Fibroblast of lung (primary cell): ENCODE measurements around the gene MSH3. TPM values are rescaled to one million over a fixed set of nuclear protein-coding genes. Genes with fewer than 3 reads are reported as not detected.

Source experiments
- DNase-seq, 2 donors: peaks; one replicate each; pipeline versions ENCODE4 v3.0.0 to v3.0.0-alpha.2; 2010; ENCODE audit warnings: low read depth in 2 of 2
- H2AFZ ChIP-seq: 2 replicates; pipeline ENCODE4 v1.5.1; 2012; ENCODE audit warnings: low read length, control low read depth, inconsistent platforms
- H3K27ac ChIP-seq: 2 replicates; pipeline ENCODE4 v1.5.1; 2011; ENCODE audit warnings: low read length, control low read depth; ENCODE audit not compliant: insufficient read depth
- H3K27me3 ChIP-seq: 2 replicates; pipeline ENCODE4 v1.5.1; 2011; ENCODE audit warnings: mild to moderate bottlenecking, low read length; ENCODE audit not compliant: control insufficient read depth, insufficient read depth
- H3K36me3 ChIP-seq: 2 replicates; pipeline ENCODE4 v1.5.1; 2011; ENCODE audit warnings: low read length; ENCODE audit not compliant: control insufficient read depth, insufficient read depth
- H3K4me1 ChIP-seq: 2 replicates; pipeline ENCODE4 v1.5.1; 2011; ENCODE audit warnings: low read length; ENCODE audit not compliant: control insufficient read depth, insufficient read depth; ENCODE audit errors: extremely low read depth
- H3K4me2 ChIP-seq: 2 replicates; pipeline ENCODE4 v1.5.1; 2011; ENCODE audit warnings: low read length, control low read depth; ENCODE audit not compliant: insufficient read depth; ENCODE audit errors: extremely low read depth
- H3K4me3 ChIP-seq, 4 experiments: fragments of 200-600 bp in 1 of 4; sonication (generic) in 1 of 4; replicated peaks in 1 of 4; 2 replicates each; pipeline ENCODE4 v1.5.1; 2011 to 2016; ENCODE audit warnings: low read length in 4 of 4, low read depth in 3 of 4, mild to moderate bottlenecking in 3 of 4, control low read depth in 2 of 4, inconsistent platforms in 1 of 4, mixed read lengths in 1 of 4; ENCODE audit not compliant: insufficient read depth in 1 of 4; ENCODE audit errors: control extremely low read depth in 1 of 4
- H3K79me2 ChIP-seq: 2 replicates; pipeline ENCODE4 v1.5.1; 2012; ENCODE audit warnings: mild to moderate bottlenecking, low read length, inconsistent platforms; ENCODE audit not compliant: control insufficient read depth, insufficient read depth
- H3K9ac ChIP-seq: 2 replicates; pipeline ENCODE4 v1.5.1; 2011; ENCODE audit warnings: mild to moderate bottlenecking, low read length, control low read depth; ENCODE audit not compliant: insufficient read depth
- H3K9me3 ChIP-seq: 2 replicates; pipeline ENCODE4 v1.5.1; 2012; ENCODE audit warnings: low read depth, low read length; ENCODE audit not compliant: control insufficient read depth, insufficient read depth
- H4K20me1 ChIP-seq: 2 replicates; pipeline ENCODE4 v1.5.1; 2011; ENCODE audit warnings: low read length; ENCODE audit not compliant: control insufficient read depth, insufficient read depth; ENCODE audit errors: extremely low read depth
- CTCF ChIP-seq, 2 donors: IDR thresholded peaks in 1 of 2; conservative IDR thresholded peaks in 1 of 2; 1 replicate in 1 of 2; 2 replicates in 1 of 2; pipeline ENCODE4 v1.5.1; 2011 to 2012; ENCODE audit warnings: low read length in 2 of 2, control low read depth in 1 of 2, inconsistent platforms in 1 of 2, low read depth in 1 of 2, mild to moderate bottlenecking in 1 of 2
- EZH2 ChIP-seq: IDR thresholded peaks from 2 replicates; pipeline ENCODE4 v1.5.1; 2012; ENCODE audit warnings: low read length, control low read depth, mild to moderate bottlenecking; ENCODE audit errors: missing control alignments
- polyA plus RNA-seq, 2 donors: library from polyadenylated mRNA; depleted of rRNA in 1 of 2; stranded (reverse) in 1 of 2; unstranded in 1 of 2; fragments of >200 nt; gene quantifications; 2 replicates each; pipeline ENCODE4 v1.2.1, GENCODE V29; 2011 to 2012; ENCODE audit warnings: missing spikeins in 1 of 2
- total RNA-seq: library from RNA; depleted of rRNA; stranded (reverse); fragments of >200 nt; gene quantifications from 2 replicates; pipeline ENCODE4 v1.2.1, GENCODE V29; 2014

Gene MSH3
- total and polyA plus RNA-seq, 2 donors (not counting 1 experiment from before 2014, with no cell fraction given): 9.1 to 14.4 TPM

GRCh38 chr5:80713631-80714030, 59.2 kb downstream of the MSH3 start:
- H3K9ac ChIP-seq: no peak overlapping the region

GRCh38 chr5:80714570-80715298, 60.3 kb downstream of the MSH3 start:
- Histone ChIP-seq H3K4me3 (no peak overlapping the region), H3K79me2 (no peaks in the 10 kb centered on the region), H3K4me1 (no peaks in the 10 kb centered on the region), H3K36me3 (no peaks in the 10 kb centered on the region), H2AFZ (no peak overlapping the region), H3K27ac (no peak overlapping the region), H4K20me1 (no peaks in the 10 kb centered on the region), H3K27me3 (no peaks in the 10 kb centered on the region), H3K9me3 (no peaks in the 10 kb centered on the region), H3K9ac (no peak overlapping the region), H3K4me2 (no peak overlapping the region)
- no peak for TF ChIP-seq CTCF (conservative IDR thresholded peaks at IDR 0.05 in 1 of 2, IDR thresholded peaks at IDR 0.05 in 1 of 2; ENCODE audit: low read depth in 1 of 2, low read length in 2 of 2)
- no peak for TF ChIP-seq EZH2
- no peak for DNase-seq

More at GRCh38 chr5:80713631-80714030, 59.2 kb downstream of the MSH3 start:
- Histone ChIP-seq H2AFZ (no peak overlapping the region), H3K36me3 (no peaks in the 10 kb centered on the region), H3K9me3 (no peaks in the 10 kb centered on the region), H4K20me1 (no peaks in the 10 kb centered on the region), H3K79me2 (no peaks in the 10 kb centered on the region), H3K4me1 (no peaks in the 10 kb centered on the region), H3K27me3 (no peaks in the 10 kb centered on the region), H3K4me2 (no peak overlapping the region), H3K4me3 (no peak overlapping the region), H3K27ac (no peak overlapping the region)
- TF ChIP-seq CTCF (conservative IDR thresholded peaks at IDR 0.05 in 1 of 2, IDR thresholded peaks at IDR 0.05 in 1 of 2; ENCODE audit: low read depth in 1 of 2, low read length in 2 of 2): no peak
- TF ChIP-seq EZH2: no peak
- no peak for DNase-seq

GRCh38 chr5:80715887-80716286, 61.4 kb downstream of the MSH3 start:
- Histone ChIP-seq H3K4me3 (no peak overlapping the region), H3K9ac (no peak overlapping the region), H2AFZ (no peak overlapping the region), H4K20me1 (no peaks in the 10 kb centered on the region), H3K36me3 (no peaks in the 10 kb centered on the region), H3K9me3 (no peaks in the 10 kb centered on the region), H3K27me3 (no peaks in the 10 kb centered on the region), H3K4me1 (no peaks in the 10 kb centered on the region), H3K79me2 (no peaks in the 10 kb centered on the region), H3K4me2 (no peak overlapping the region), H3K27ac (no peak overlapping the region)
- DNase-seq: no peak
- TF ChIP-seq EZH2 (no peak), CTCF (conservative IDR thresholded peaks at IDR 0.05 in 1 of 2, IDR thresholded peaks at IDR 0.05 in 1 of 2; ENCODE audit: low read depth in 1 of 2, low read length in 2 of 2) (no peak)
